Neural crest cell (in vitro differentiated cells): Measurements from ENCODE around the gene SNAI1. TPM values are rescaled to one million over a fixed set of nuclear protein-coding genes. Genes with fewer than 3 reads are reported as not detected.

ENCODE experiments used
- DNase-seq: peaks from one replicate; pipeline ENCODE4 v3.0.0; 2021; ENCODE audit warnings: low read depth, mixed read lengths, low spot score
- H3K27ac Mint-ChIP-seq: one replicate; pipeline ENCODE4 v1.8.0; 2021; ENCODE audit warnings: mild to moderate bottlenecking, mixed read lengths; ENCODE audit not compliant: unreplicated experiment
- H3K27me3 Mint-ChIP-seq: 2 replicates; pipeline ENCODE4 v1.8.0; 2021; ENCODE audit warnings: low read depth, mild to moderate bottlenecking, mixed read lengths
- H3K36me3 Mint-ChIP-seq: 2 replicates; pipeline ENCODE4 v1.8.0; 2021; ENCODE audit warnings: low read depth, mild to moderate bottlenecking, mixed read lengths
- H3K4me1 Mint-ChIP-seq: 2 replicates; pipeline ENCODE4 v1.8.0; 2021; ENCODE audit warnings: mixed read lengths
- H3K4me3 Mint-ChIP-seq: one replicate; pipeline ENCODE4 v1.8.0; 2021; ENCODE audit warnings: mild to moderate bottlenecking, mixed read lengths
- H3K9me3 Mint-ChIP-seq: 2 replicates; pipeline ENCODE4 v1.8.0; 2021; ENCODE audit warnings: mixed read lengths
- total RNA-seq: library from RNA; stranded (reverse); gene quantifications from 2 replicates; pipeline ENCODE4 v1.2.1, GENCODE V29; 2021
- TF ChIP-seq, protein P1 (sequence below): fragments of 200-600 bp; sonication (generic); conservative IDR thresholded peaks from 2 replicates; pipeline ENCODE4 v1.5.0; 2021; ENCODE audit warnings: antibody characterized with exemption, mild to moderate bottlenecking

SNAI1 gene
- total RNA-seq, 1 donor from 2014 or later = 12.5 TPM

DNA sequence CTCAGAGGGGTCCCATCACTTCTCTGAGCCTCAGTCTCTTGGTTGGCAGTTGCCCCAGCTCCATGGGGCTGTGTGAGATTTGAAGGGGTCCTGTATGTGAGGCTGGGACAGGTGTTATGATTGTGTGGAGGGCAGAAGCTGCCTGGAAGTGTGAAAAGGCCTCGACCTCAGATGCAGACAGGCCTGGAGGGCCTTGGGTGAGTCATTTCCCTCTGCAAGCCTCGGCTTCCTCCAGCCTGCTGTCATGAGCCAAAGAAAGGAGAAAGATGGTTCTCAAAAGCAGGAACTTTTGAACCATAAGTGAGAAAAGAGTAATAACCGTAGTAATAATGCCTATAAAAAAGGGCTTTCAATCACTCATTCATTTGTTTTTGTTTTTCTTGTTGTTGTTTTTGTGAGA, 37.5 kb downstream of the SNAI1 start:
- H3K9me3 Mint-ChIP-seq = no peaks in the 10 kb centered on the region
- TF ChIP-seq, protein P1, sequence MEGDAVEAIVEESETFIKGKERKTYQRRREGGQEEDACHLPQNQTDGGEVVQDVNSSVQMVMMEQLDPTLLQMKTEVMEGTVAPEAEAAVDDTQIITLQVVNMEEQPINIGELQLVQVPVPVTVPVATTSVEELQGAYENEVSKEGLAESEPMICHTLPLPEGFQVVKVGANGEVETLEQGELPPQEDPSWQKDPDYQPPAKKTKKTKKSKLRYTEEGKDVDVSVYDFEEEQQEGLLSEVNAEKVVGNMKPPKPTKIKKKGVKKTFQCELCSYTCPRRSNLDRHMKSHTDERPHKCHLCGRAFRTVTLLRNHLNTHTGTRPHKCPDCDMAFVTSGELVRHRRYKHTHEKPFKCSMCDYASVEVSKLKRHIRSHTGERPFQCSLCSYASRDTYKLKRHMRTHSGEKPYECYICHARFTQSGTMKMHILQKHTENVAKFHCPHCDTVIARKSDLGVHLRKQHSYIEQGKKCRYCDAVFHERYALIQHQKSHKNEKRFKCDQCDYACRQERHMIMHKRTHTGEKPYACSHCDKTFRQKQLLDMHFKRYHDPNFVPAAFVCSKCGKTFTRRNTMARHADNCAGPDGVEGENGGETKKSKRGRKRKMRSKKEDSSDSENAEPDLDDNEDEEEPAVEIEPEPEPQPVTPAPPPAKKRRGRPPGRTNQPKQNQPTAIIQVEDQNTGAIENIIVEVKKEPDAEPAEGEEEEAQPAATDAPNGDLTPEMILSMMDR = no peak
- H3K4me1 Mint-ChIP-seq = peaks cover 10% of the 10 kb centered on the region
- DNase-seq = no peak
- no peak overlapping the region for H3K27ac Mint-ChIP-seq
- no peak overlapping the region for H3K4me3 Mint-ChIP-seq
- H3K36me3 Mint-ChIP-seq = no peaks in the 10 kb centered on the region
- no peaks in the 10 kb centered on the region for H3K27me3 Mint-ChIP-seq

DNA sequence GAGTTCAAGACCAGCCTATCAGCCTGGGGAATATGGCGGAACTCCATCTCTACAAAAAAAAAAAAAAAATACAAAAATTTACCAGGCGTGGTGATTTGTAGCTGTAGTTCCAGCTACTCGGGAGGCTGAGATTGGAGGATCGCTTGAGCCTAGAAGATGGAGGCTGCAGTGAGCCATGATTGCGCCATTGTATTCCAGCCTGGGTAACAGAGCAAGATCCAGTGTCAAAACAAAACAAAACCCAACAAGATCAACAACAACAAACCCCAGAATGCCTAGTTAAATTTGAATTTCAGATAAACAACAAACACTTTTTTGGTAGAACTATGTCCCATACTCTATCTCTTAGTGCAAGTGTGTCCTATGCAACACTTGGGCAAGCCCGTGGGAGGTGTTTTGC, 39.9 kb downstream of the SNAI1 start:
- Mint-ChIP-seq H3K4me3 (no peak overlapping the region), H3K9me3 (no peaks in the 10 kb centered on the region), H3K27ac (no peak overlapping the region), H3K27me3 (no peaks in the 10 kb centered on the region), H3K36me3 (no peaks in the 10 kb centered on the region), H3K4me1 (peaks cover 10% of the 10 kb centered on the region)
- TF ChIP-seq, protein P1 = no peak
- no peak for DNase-seq

DNA sequence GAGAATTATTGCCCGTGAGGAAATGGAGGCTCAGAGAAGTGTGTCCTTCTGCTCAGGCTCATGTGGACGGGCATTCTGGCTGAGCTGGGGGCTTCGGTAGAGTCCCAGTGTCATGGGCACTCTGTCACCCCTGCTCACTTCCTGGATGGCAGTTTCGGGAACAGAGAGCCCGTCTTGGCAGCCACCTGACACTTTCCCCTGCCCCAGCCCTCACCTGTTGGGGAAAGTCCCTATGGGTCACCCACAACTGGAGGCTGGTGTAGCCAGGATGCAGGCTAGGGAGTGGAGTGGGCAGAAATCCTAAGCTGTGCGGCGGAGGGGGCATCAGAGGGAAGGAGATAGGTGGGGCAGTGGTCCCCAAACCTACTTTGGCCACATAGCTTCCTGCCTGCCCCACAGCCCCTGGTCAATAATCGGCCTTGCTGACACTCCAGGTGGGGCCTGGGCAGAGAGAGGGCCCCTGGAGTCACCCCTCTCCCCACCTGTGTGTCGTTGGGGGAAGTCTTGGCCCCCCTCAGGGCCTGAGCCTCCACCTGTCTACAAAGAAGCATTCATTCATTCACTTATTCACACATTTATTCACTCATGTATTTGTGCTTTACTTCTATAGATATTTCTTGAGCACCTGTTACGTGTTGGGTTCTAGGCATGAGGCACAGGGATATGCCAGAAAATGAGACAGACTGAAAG, 40.5 kb downstream of the SNAI1 start:
- Mint-ChIP-seq H3K9me3 (no peaks in the 10 kb centered on the region), H3K36me3 (no peaks in the 10 kb centered on the region), H3K4me3 (no peak overlapping the region), H3K27ac (no peak overlapping the region), H3K4me1 (peaks cover 10% of the 10 kb centered on the region), H3K27me3 (no peaks in the 10 kb centered on the region)
- DNase-seq = no peak
- TF ChIP-seq, protein P1 = no peak

DNA sequence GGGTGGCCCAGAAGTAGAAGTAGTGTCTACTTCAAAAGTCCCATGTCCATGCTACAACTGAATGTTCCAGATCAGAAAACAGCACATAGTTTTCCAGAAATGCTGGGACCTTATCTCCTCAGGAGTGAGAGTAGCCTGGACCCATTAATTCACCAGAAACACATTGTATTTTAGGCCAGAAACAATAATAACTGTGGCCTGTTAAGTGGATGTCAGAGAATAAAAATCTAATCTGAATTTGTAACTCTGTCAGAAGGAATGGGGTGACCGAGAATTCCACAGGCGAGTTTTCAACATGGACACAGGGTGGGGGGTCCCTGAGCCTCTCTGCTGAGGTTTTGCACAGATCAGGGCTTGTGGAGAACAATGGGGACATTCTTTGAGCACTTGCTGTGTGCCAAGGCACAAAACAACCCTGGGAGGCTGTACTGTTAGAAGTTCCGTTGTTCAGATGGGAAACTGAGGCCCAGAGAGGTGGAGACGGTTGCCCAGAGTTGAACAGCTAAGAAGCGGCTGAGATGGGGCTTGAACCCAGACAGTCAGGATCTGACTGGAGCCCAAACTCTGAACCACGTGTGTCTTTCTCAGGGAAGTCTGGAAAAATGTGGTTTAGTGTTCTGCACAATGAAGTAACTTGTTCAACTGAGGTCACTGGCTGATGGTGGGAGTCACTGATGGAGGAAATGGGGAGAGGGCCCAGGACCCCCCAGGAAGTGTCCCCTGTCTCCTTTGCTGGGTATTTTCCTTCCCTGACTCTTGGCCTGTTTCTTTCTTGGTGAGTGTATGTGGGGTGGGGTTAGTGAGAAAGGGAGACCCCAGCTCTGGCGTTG, 44.2 kb downstream of the SNAI1 start:
- no peaks in the 10 kb centered on the region for H3K9me3 Mint-ChIP-seq
- peaks cover 20% of the 10 kb centered on the region for H3K4me1 Mint-ChIP-seq
- TF ChIP-seq, protein P1 = no peak
- no peaks in the 10 kb centered on the region for H3K27me3 Mint-ChIP-seq
- no peak for DNase-seq
- peak overlapping the region; percentile 65 for H3K27ac Mint-ChIP-seq
- no peaks in the 10 kb centered on the region for H3K36me3 Mint-ChIP-seq
- no peak overlapping the region for H3K4me3 Mint-ChIP-seq

DNA sequence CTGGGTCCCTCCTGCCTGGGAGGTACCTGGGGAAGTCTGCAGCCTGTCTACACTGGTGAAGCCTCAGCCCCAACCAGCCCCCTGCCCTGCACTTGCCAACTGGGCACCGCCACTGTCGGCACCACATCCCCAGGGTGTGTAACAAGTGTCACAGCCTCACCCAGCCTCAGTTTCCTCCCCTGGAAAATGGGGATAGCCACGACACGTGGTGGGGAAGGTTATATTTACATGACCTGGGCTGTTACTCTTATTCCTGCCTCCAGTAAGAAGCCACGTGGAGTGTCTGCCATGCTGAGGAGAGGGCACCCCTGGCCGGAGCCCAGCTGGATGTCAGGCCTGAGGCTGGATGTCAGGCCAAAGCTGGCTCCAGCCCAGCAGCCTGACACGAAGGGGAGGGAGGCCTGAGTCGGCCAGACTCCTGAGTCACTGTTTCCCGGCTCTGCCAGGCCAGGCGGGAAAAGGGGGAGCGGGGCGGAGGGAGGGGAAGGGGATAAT, 44.9 kb downstream of the SNAI1 start:
- H3K9me3 Mint-ChIP-seq = no peaks in the 10 kb centered on the region
- no peak overlapping the region for H3K27ac Mint-ChIP-seq
- H3K36me3 Mint-ChIP-seq = no peaks in the 10 kb centered on the region
- no peaks in the 10 kb centered on the region for H3K27me3 Mint-ChIP-seq
- TF ChIP-seq, protein P1 = no peak
- DNase-seq = no peak
- no peak overlapping the region for H3K4me3 Mint-ChIP-seq
- peaks cover 20% of the 10 kb centered on the region for H3K4me1 Mint-ChIP-seq
